Osteoblast (primary cell): Measurements from ENCODE around the gene MPST. TPM values are rescaled to one million over a fixed set of nuclear protein-coding genes. Genes with fewer than 3 reads are reported as not detected.

Source experiments
- DNase-seq: peaks from one replicate; pipeline ENCODE4 v3.0.0; 2011; ENCODE audit warnings: low spot score, mixed read lengths; ENCODE audit not compliant: insufficient read length; ENCODE audit errors: missing footprints
- H2AFZ ChIP-seq: 2 replicates; pipeline ENCODE4 v1.6.0; 2011; ENCODE audit warnings: mild to moderate bottlenecking, low read length
- H3K27ac ChIP-seq: 2 replicates; pipeline ENCODE4 v1.5.1; 2011; ENCODE audit warnings: mild to moderate bottlenecking, low read depth, low read length, moderate library complexity
- H3K27me3 ChIP-seq: 2 replicates; pipeline ENCODE4 v1.6.0; 2012; ENCODE audit warnings: mild to moderate bottlenecking, control low read depth, inconsistent platforms, low read length, moderate library complexity; ENCODE audit not compliant: insufficient read depth
- H3K36me3 ChIP-seq: 2 replicates; pipeline ENCODE4 v1.5.1; 2011; ENCODE audit warnings: mild to moderate bottlenecking, low read length, control low read depth, moderate library complexity; ENCODE audit not compliant: insufficient read depth
- H3K4me1 ChIP-seq: 2 replicates; pipeline ENCODE4 v1.5.1; 2011; ENCODE audit warnings: mild to moderate bottlenecking, low read length, control low read depth, moderate library complexity; ENCODE audit not compliant: insufficient read depth
- H3K4me2 ChIP-seq: 2 replicates; pipeline ENCODE4 v1.6.0; 2011; ENCODE audit warnings: mild to moderate bottlenecking, low read length; ENCODE audit not compliant: insufficient read depth
- H3K4me3 ChIP-seq: fragments of 200-600 bp; sonication (generic); 3 replicates; pipeline ENCODE4 v1.5.1; 2012; ENCODE audit warnings: mild to moderate bottlenecking, low read length, inconsistent platforms; ENCODE audit not compliant: insufficient read depth
- H3K79me2 ChIP-seq: 2 replicates; pipeline ENCODE4 v1.6.0; 2012; ENCODE audit warnings: mild to moderate bottlenecking, low read length, control low read depth, inconsistent platforms; ENCODE audit not compliant: insufficient read depth
- H3K9me3 ChIP-seq: 2 replicates; pipeline ENCODE4 v1.5.1; 2011; ENCODE audit warnings: low read depth, low read length, control low read depth
- H4K20me1 ChIP-seq: 2 replicates; pipeline ENCODE4 v1.6.0; 2012; ENCODE audit warnings: mild to moderate bottlenecking, low read length, control low read depth; ENCODE audit not compliant: insufficient read depth
- total RNA-seq: library from RNA; depleted of rRNA; stranded (reverse); fragments of >200 nt; gene quantifications from 2 replicates; pipeline ENCODE4 v1.2.3, GENCODE V29; 2012
- TF ChIP-seq, protein P1 (sequence below): IDR thresholded peaks from 2 replicates; pipeline ENCODE4 v1.5.1; 2011; ENCODE audit warnings: mild to moderate bottlenecking, low read depth, low read length, moderate library complexity; ENCODE audit errors: extremely low read depth

The MPST gene
- total RNA-seq, 1 donor: 91.6 TPM

DNA sequence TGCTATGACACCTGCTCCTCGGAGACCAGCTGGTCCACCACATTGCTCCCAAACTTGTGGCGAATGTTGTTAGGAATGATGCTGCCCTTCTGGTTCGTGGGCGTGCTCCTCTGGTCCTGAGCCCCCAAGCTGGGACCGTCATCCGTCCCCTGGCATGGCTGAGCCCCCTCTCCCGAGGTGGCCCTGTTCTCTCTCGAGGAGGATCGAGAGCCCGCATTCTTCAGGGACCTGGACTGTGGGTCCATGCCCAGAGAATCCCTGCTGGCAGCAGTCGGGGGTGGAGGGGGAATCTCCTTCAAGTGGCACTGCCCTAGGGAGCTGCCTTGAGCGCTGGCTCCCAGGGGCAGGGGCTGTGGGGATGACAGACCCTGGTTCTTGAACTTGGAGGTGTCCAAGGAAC, 17.7 kb upstream of the MPST start:
- Histone ChIP-seq H3K27ac (no peak overlapping the region), H3K36me3 (no peaks in the 10 kb centered on the region), H2AFZ (no peak overlapping the region), H4K20me1 (no peaks in the 10 kb centered on the region), H3K27me3 (peaks cover 35% of the 10 kb centered on the region), H3K9me3 (no peaks in the 10 kb centered on the region), H3K4me2 (no peak overlapping the region), H3K4me1 (peaks cover 2% of the 10 kb centered on the region), H3K79me2 (no peaks in the 10 kb centered on the region), H3K4me3 (no peak overlapping the region)
- TF ChIP-seq, protein P1, sequence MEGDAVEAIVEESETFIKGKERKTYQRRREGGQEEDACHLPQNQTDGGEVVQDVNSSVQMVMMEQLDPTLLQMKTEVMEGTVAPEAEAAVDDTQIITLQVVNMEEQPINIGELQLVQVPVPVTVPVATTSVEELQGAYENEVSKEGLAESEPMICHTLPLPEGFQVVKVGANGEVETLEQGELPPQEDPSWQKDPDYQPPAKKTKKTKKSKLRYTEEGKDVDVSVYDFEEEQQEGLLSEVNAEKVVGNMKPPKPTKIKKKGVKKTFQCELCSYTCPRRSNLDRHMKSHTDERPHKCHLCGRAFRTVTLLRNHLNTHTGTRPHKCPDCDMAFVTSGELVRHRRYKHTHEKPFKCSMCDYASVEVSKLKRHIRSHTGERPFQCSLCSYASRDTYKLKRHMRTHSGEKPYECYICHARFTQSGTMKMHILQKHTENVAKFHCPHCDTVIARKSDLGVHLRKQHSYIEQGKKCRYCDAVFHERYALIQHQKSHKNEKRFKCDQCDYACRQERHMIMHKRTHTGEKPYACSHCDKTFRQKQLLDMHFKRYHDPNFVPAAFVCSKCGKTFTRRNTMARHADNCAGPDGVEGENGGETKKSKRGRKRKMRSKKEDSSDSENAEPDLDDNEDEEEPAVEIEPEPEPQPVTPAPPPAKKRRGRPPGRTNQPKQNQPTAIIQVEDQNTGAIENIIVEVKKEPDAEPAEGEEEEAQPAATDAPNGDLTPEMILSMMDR: no peak
- DNase-seq: peak; percentile 71

DNA sequence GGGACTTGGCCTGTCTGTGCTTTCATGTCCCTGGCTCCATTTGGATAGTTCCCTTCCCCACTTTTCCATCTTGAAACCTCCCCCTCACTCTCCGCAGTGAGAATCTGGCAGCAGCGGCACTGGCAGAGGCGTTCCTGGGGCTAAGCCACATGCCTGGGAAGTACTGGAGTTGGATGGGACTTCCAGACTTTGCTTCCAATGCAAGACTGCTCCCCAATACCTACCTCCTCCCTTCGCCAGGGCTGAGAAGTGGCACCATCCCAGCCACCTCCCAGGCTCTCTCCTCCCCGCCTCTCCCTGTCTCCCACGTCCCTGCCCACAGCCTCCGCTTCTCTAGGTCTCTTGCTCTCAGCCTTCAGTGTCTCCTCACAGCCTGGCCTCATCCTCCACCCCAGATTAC, 16.9 kb upstream of the MPST start:
- Histone ChIP-seq H3K4me3 (no peak overlapping the region), H3K27me3 (peaks cover 38% of the 10 kb centered on the region), H3K9me3 (no peaks in the 10 kb centered on the region), H3K36me3 (no peaks in the 10 kb centered on the region), H2AFZ (no peak overlapping the region), H3K79me2 (no peaks in the 10 kb centered on the region), H4K20me1 (no peaks in the 10 kb centered on the region), H3K4me1 (peaks cover 2% of the 10 kb centered on the region), H3K27ac (no peak overlapping the region), H3K4me2 (no peak overlapping the region)
- DNase-seq: no peak
- TF ChIP-seq, protein P1: no peak

DNA sequence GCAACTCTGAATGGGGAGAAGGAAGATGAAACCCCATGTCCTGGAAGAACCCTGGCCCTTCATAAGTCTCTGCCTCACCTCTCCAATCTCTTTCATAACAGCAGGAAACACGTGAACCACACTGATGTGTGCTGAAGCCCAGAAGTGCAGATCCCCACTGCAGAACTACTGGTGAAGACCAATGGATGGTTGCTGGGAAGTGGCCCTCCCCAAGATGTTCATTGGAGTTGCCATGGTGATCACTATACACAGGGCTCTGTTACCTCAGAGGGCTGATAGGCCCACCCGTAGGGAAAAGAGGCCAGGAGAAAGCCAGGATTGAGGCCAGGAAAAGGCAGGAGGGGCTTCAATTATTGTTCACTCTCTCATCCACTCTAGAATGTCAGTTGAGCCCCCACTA, 11.9 kb upstream of the MPST start:
- peaks cover 35% of the 10 kb centered on the region for H3K27me3 ChIP-seq
- H3K27ac ChIP-seq: no peak overlapping the region
- no peak overlapping the region for H3K4me3 ChIP-seq
- H3K79me2 ChIP-seq: no peaks in the 10 kb centered on the region
- H3K36me3 ChIP-seq: no peaks in the 10 kb centered on the region
- H3K4me2 ChIP-seq: no peak overlapping the region
- no peak overlapping the region for H2AFZ ChIP-seq
- TF ChIP-seq, protein P1: no peak
- no peaks in the 10 kb centered on the region for H4K20me1 ChIP-seq
- H3K9me3 ChIP-seq: no peaks in the 10 kb centered on the region
- no peak for DNase-seq
- no peaks in the 10 kb centered on the region for H3K4me1 ChIP-seq

DNA sequence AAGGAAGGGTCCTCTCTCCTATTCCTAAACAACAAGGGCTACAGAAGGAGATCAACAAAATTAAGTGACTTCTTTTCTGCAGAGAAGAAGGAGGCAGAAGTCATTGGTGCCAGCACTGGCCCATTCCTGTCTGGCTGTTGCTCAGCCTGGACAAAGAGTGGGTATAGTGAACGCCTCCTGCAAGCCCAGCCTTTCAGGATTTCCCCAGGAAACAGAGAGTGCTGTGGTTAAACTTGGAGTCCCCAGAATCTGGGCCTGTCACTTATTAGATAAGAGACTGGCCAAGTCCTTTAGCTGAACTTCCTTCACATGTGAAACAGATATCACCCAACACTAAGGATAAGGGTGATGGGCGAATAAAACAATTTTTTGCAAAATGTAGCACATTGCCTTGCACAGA, 11.2 kb upstream of the MPST start:
- H2AFZ ChIP-seq: no peak overlapping the region
- no peak overlapping the region for H3K27ac ChIP-seq
- H3K36me3 ChIP-seq: no peaks in the 10 kb centered on the region
- H3K4me3 ChIP-seq: no peak overlapping the region
- H3K9me3 ChIP-seq: no peaks in the 10 kb centered on the region
- H3K27me3 ChIP-seq: peaks cover 35% of the 10 kb centered on the region
- DNase-seq: no peak
- H4K20me1 ChIP-seq: no peaks in the 10 kb centered on the region
- H3K4me1 ChIP-seq: no peaks in the 10 kb centered on the region
- TF ChIP-seq, protein P1: no peak
- no peaks in the 10 kb centered on the region for H3K79me2 ChIP-seq
- H3K4me2 ChIP-seq: no peak overlapping the region
